Measurements from ENCODE around the gene GP9.

GRCh38 chr3:129084501-129084900 is 23.9 kb downstream of the GP9 start:
- TF ChIP-seq, protein P1, sequence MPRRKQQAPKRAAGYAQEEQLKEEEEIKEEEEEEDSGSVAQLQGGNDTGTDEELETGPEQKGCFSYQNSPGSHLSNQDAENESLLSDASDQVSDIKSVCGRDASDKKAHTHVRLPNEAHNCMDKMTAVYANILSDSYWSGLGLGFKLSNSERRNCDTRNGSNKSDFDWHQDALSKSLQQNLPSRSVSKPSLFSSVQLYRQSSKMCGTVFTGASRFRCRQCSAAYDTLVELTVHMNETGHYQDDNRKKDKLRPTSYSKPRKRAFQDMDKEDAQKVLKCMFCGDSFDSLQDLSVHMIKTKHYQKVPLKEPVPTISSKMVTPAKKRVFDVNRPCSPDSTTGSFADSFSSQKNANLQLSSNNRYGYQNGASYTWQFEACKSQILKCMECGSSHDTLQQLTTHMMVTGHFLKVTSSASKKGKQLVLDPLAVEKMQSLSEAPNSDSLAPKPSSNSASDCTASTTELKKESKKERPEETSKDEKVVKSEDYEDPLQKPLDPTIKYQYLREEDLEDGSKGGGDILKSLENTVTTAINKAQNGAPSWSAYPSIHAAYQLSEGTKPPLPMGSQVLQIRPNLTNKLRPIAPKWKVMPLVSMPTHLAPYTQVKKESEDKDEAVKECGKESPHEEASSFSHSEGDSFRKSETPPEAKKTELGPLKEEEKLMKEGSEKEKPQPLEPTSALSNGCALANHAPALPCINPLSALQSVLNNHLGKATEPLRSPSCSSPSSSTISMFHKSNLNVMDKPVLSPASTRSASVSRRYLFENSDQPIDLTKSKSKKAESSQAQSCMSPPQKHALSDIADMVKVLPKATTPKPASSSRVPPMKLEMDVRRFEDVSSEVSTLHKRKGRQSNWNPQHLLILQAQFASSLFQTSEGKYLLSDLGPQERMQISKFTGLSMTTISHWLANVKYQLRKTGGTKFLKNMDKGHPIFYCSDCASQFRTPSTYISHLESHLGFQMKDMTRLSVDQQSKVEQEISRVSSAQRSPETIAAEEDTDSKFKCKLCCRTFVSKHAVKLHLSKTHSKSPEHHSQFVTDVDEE (CRISPR knock-in tag; IDR thresholded peaks at IDR 0.05): no peak
- no peak for TF ChIP-seq GLIS3 (CRISPR knock-in tag; IDR thresholded peaks at IDR 0.05)
- no peak for TF ChIP-seq ZC3H10 (CRISPR knock-in tag; IDR thresholded peaks at IDR 0.05)
- no peak for TF ChIP-seq ARNTL (CRISPR knock-in tag; IDR thresholded peaks at IDR 0.05; ENCODE audit: borderline replicate concordance, low read depth)
- TF ChIP-seq TOX (CRISPR knock-in tag; IDR thresholded peaks at IDR 0.05; ENCODE audit: borderline replicate concordance): no peak

All from SK-N-SH treated with all-trans-retinoic acid at 6 μM for 48 hours (cell line).